HepG2 (cell line): ENCODE results near the gene BABAM2. TPM values are rescaled to one million over a fixed set of nuclear protein-coding genes. Genes with fewer than 3 reads are reported as not detected.

Experiments used
- ATAC-seq: fragments of 200-7000 bp; cut with Tn5 transposase; 3 replicates; pipeline ENCODE4 v1.9.1; 2020; ENCODE audit warnings: mild to moderate bottlenecking, moderate library complexity
- BruUV-seq: library from RNA; stranded (reverse); fragments of 400-500 nt; replicated peaks from 2 replicates; lab custom pipeline; 2021; lab: Mats Ljungman, UMichigan
- CTCF ChIA-PET: fragments of 300-600 bp; formaldehyde crosslinking; extraction: SDS; loops from one replicate; lab custom pipeline; 2021; ENCODE audit warnings: low total read pairs, inconsistent platforms, low intra/inter-chr PET ratio; lab: Yijun Ruan, JAX
- POLR2A ChIA-PET: fragments of 350-600 bp; sonication (Branson Sonifier 250); formaldehyde crosslinking; loops from one replicate; lab custom pipeline; 2020; ENCODE audit warnings: antibody characterized with exemption, inconsistent platforms; lab: Yijun Ruan, JAX
- DNase-seq: peaks from one replicate; pipeline ENCODE4 v3.0.0-alpha.2; 2015; ENCODE audit warnings: low spot score
- FAIRE-seq: peaks from 3 replicates; lab custom pipeline; 2011; peaks lifted over from hg19 to GRCh38; lab: Jason Lieb, UNC
- H2AFZ ChIP-seq: one replicate; pipeline ENCODE4 v1.6.1; 2011; ENCODE audit warnings: low read length, inconsistent platforms
- H3K27ac ChIP-seq: fragments of 300-600 bp; 3 replicates; pipeline ENCODE4 v1.8.0; 2011; ENCODE audit warnings: mixed run types, mild to moderate bottlenecking, mixed read lengths, low read length, inconsistent platforms; ENCODE audit not compliant: insufficient read depth; ENCODE audit errors: extremely low read length
- H3K27me3 ChIP-seq, 2 experiments: fragments of 200-600 bp in 1 of 2; 2 replicates in 1 of 2; 3 replicates in 1 of 2; pipeline versions ENCODE4 v1.6.0 to v1.8.0; 2011; ENCODE audit warnings: low read length in 2 of 2, mild to moderate bottlenecking in 2 of 2, moderate library complexity in 2 of 2, inconsistent platforms in 1 of 2; ENCODE audit not compliant: insufficient read depth in 2 of 2, control insufficient read depth in 1 of 2
- H3K36me3 ChIP-seq, 2 experiments: fragments of 200-600 bp in 1 of 2; replicated peaks in 1 of 2; 2 replicates in 1 of 2; 3 replicates in 1 of 2; pipeline versions ENCODE4 v1.5.1 to v1.8.0; 2011; ENCODE audit warnings: low read length in 2 of 2, inconsistent platforms in 1 of 2; ENCODE audit not compliant: insufficient read depth in 2 of 2, control insufficient read depth in 1 of 2
- H3K4me1 ChIP-seq: 2 replicates; pipeline ENCODE4 v1.5.1; 2012; ENCODE audit warnings: low read length, inconsistent platforms; ENCODE audit not compliant: insufficient read depth
- H3K4me2 ChIP-seq: 2 replicates; pipeline ENCODE4 v1.6.0; 2011; ENCODE audit warnings: low read depth, low read length, inconsistent platforms
- H3K4me3 ChIP-seq, 3 experiments: fragments of 200-600 bp in 1 of 3; sonication (generic), shearing (Covaris generic) in 1 of 3; replicated peaks in 1 of 3; 2 replicates each; pipeline ENCODE4 v1.5.1; 2011 to 2016; ENCODE audit warnings: low read length in 3 of 3, inconsistent platforms in 2 of 3, low read depth in 2 of 3, mild to moderate bottlenecking in 2 of 3, control low read depth in 1 of 3, mixed read lengths in 1 of 3; ENCODE audit not compliant: insufficient read depth in 1 of 3
- H3K79me2 ChIP-seq: one replicate; pipeline ENCODE4 v1.6.1; 2011; ENCODE audit warnings: low read length, inconsistent platforms; ENCODE audit not compliant: insufficient read depth
- H3K9ac ChIP-seq: 2 replicates; pipeline ENCODE4 v1.6.0; 2011; ENCODE audit warnings: mild to moderate bottlenecking, low read depth, low read length, inconsistent platforms; ENCODE audit not compliant: insufficient read depth
- H3K9me3 ChIP-seq: 2 replicates; pipeline ENCODE4 v1.5.1; 2012; ENCODE audit warnings: mild to moderate bottlenecking, low read length
- H4K20me1 ChIP-seq: 2 replicates; pipeline ENCODE4 v1.6.0; 2011; ENCODE audit warnings: inconsistent platforms, mild to moderate bottlenecking, low read length, moderate library complexity; ENCODE audit not compliant: insufficient read depth
- BCL3 ChIP-seq: sonication (generic); formaldehyde crosslinking; IDR thresholded peaks from 2 replicates; pipeline ENCODE4 v1.5.1; 2020; ENCODE audit warnings: mild to moderate bottlenecking, missing genetic modification reagents, moderate library complexity
- CREB1 ChIP-seq, 2 experiments: fragments of 450-650 bp in 1 of 2; IDR thresholded peaks; 2 replicates each; pipeline ENCODE4 v1.6.1; 2016 to 2017; ENCODE audit warnings: control low read depth in 1 of 2, mild to moderate bottlenecking in 1 of 2, missing compliant biosample characterization in 1 of 2, missing genetic modification characterization in 1 of 2
- HNRNPH1 ChIP-seq: fragments of 200-400 bp; formaldehyde crosslinking; optimal IDR thresholded peaks from 2 replicates; pipeline ENCODE3; 2017; ENCODE audit warnings: mild to moderate bottlenecking, low read depth, low read length
- KAT8 ChIP-seq: IDR thresholded peaks from 2 replicates; pipeline ENCODE4 v1.6.1; 2016; ENCODE audit warnings: missing genetic modification reagents, missing compliant biosample characterization
- KMT2B ChIP-seq: IDR thresholded peaks from 2 replicates; pipeline ENCODE4 v1.6.1; 2016; ENCODE audit warnings: missing genetic modification reagents, missing compliant biosample characterization
- MXD4 ChIP-seq: IDR thresholded peaks from 2 replicates; pipeline ENCODE4 v1.6.1; 2016; ENCODE audit warnings: mild to moderate bottlenecking, missing biosample characterization, missing genetic modification reagents
- MYC ChIP-seq: sonication (generic); formaldehyde crosslinking; IDR thresholded peaks from 2 replicates; pipeline ENCODE4 v1.9.0; 2021; ENCODE audit warnings: missing genetic modification reagents, borderline replicate concordance
- PRPF4 ChIP-seq: fragments of 200-400 bp; formaldehyde crosslinking; IDR thresholded peaks from 2 replicates; pipeline ENCODE4 v1.6.1; 2016; ENCODE audit warnings: low read length, low read depth; ENCODE audit not compliant: poor library complexity, severe bottlenecking
- RARG ChIP-seq: sonication (generic); formaldehyde crosslinking; IDR thresholded peaks from 2 replicates; pipeline ENCODE4 v1.4.0; 2020; ENCODE audit warnings: low read depth, mild to moderate bottlenecking, missing genetic modification reagents
- RFXAP ChIP-seq: sonication (generic); formaldehyde crosslinking; IDR thresholded peaks from 2 replicates; pipeline ENCODE4 v1.4.0; 2020; ENCODE audit warnings: missing genetic modification reagents, borderline replicate concordance
- SIX4 ChIP-seq: sonication (generic); formaldehyde crosslinking; IDR thresholded peaks from 2 replicates; pipeline ENCODE4 v1.4.0; 2020; ENCODE audit warnings: missing genetic modification reagents
- SKI ChIP-seq: fragments of 450-650 bp; IDR thresholded peaks from one replicate; pipeline ENCODE4 v1.6.1; 2018; ENCODE audit warnings: mild to moderate bottlenecking; ENCODE audit not compliant: partially characterized antibody
- SRSF4 ChIP-seq: fragments of 200-400 bp; formaldehyde crosslinking; IDR thresholded peaks from one replicate; pipeline ENCODE4 v1.6.1; 2018; ENCODE audit warnings: mild to moderate bottlenecking, low read depth, low read length, moderate library complexity; ENCODE audit not compliant: poor library complexity, severe bottlenecking
- SUZ12 ChIP-seq: fragments of 150-350 bp; IDR thresholded peaks from 2 replicates; pipeline ENCODE4 v1.6.1; 2014; ENCODE audit warnings: low read depth, low read length
- TAF1 ChIP-seq: sonication (generic); formaldehyde crosslinking; IDR thresholded peaks from 2 replicates; pipeline ENCODE4 v1.4.0; 2020; ENCODE audit warnings: missing genetic modification reagents
- YEATS4 ChIP-seq: sonication (generic); formaldehyde crosslinking; IDR thresholded peaks from 2 replicates; pipeline ENCODE4 v1.4.0; 2020; ENCODE audit warnings: missing genetic modification reagents, borderline replicate concordance
- ZGPAT ChIP-seq: IDR thresholded peaks from 2 replicates; pipeline ENCODE4 v1.6.1; 2016; ENCODE audit warnings: mild to moderate bottlenecking
- ZNF446 ChIP-seq: sonication (generic); formaldehyde crosslinking; IDR thresholded peaks from 2 replicates; pipeline ENCODE4 v1.5.0; 2020; ENCODE audit warnings: mild to moderate bottlenecking, missing genetic modification reagents
- ZNF644 ChIP-seq: IDR thresholded peaks from 2 replicates; pipeline ENCODE4 v1.6.1; 2016; ENCODE audit warnings: low read depth
- ZNF777 ChIP-seq: sonication (generic); formaldehyde crosslinking; IDR thresholded peaks from 2 replicates; pipeline ENCODE4 v1.4.0; 2020; ENCODE audit warnings: missing genetic modification reagents
- WGBS: methylation state at CpG from one replicate; pipeline ENCODE4 v1.1.6; 2017; ENCODE audit warnings: low lambda C conversion rate; 5-methylcytosine and 5-hydroxymethylcytosine counted together
- in situ Hi-C: cut with HindIII; loops from 2 replicates; pipeline ENCODE4 v1.10.0; 2017; ENCODE audit warnings: low pct_unique_long_range_greater_than_20kb; ENCODE audit not compliant: extremely low pct_ligation_motif_present
- intact Hi-C: fragments of 100-400 bp; cut with micrococcal nuclease; formaldehyde crosslinking; loops from one replicate; pipeline ENCODE4 v1.10.0; 2022; ENCODE audit not compliant: unreplicated experiment
- polyA plus RNA-seq, 8 experiments: library from polyadenylated mRNA; depleted of rRNA in 3 of 8; stranded (reverse) in 7 of 8; unstranded in 1 of 8; fragments of >200 nt; fragmentation: Illumina TruSeq in 4 of 8; extraction: Trizol in 4 of 8; gene quantifications; 2 replicates each; pipeline versions ENCODE4 v1.2.1 to v1.2.3, GENCODE V29; 2011 to 2016; ENCODE audit warnings: low read depth in 4 of 8, missing spikeins in 1 of 8, mixed read lengths in 1 of 8; ENCODE audit not compliant: insufficient read depth in 1 of 8
- total RNA-seq, 5 experiments: library from RNA; depleted of rRNA; stranded (reverse); fragments of >200 nt; fragmentation: Illumina TruSeq; extraction: Trizol; gene quantifications; 2 replicates each; pipeline ENCODE4 v1.2.3, GENCODE V29; 2016; ENCODE audit warnings: low read depth in 1 of 5

Gene BABAM2
- total and polyA plus RNA-seq, 2 of the 13 experiments (the other 11 are each of a cell fraction or from before 2014, with no cell fraction given), result 24.9 to 28.0 TPM

DNA sequence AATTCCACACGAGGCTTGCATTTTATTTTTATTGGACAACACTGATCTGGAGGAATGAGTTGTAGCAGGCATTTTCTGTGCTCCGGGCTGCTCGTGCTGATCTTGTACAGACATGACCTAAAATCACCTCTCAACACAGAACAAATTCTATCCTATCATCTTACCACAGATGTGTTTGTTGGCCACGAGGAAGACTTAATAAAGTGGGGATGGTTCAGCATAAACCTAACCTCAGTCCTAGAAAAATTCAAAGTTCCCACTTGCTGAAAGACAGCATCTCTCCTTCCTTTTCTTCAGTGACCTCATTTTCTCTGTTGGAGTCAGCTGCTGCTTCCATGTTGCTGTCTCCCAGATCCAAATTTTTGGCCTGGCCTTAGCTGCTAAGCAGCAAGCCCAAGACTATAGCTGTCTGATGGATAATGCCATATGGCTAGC is 45.7 kb upstream of the BABAM2 start:
- no peak for DNase-seq
- H3K9ac ChIP-seq, result no peak overlapping the region
- no TSS peak for BruUV-seq
- no peak overlapping the region for H2AFZ ChIP-seq
- ChIA-PET POLR2A (no interaction called here), CTCF (no interaction called here)
- WGBS, result 73% methylated on average over 4 of the region's 4 CpGs
- no peak overlapping the region for H3K4me2 ChIP-seq
- no peaks in the 10 kb centered on the region for H3K36me3 ChIP-seq
- TF ChIP-seq PRPF4 (no peak), SIX4 (CRISPR knock-in tag) (no peak), MXD4 (CRISPR knock-in tag) (no peak), HNRNPH1 (no peak)
- TF ChIP-seq, all 625 proteins: peak for 0
- no peaks in the 10 kb centered on the region for H3K79me2 ChIP-seq
- FAIRE-seq (no peak), ATAC-seq (no peak)
- H3K9me3 ChIP-seq, result no peaks in the 10 kb centered on the region
- peaks cover 4% of the 10 kb centered on the region for H3K4me1 ChIP-seq
- H3K27ac ChIP-seq, result no peak overlapping the region
- intact Hi-C loops, result no loop called here
- H3K27me3 ChIP-seq, result no peaks in the 10 kb centered on the region
- H3K4me3 ChIP-seq, result no peak overlapping the region
- in situ Hi-C loops, result no loop called here
- no peaks in the 10 kb centered on the region for H4K20me1 ChIP-seq

GRCh38 chr2:27847333-27847732 is 43.2 kb upstream of the BABAM2 start:
- no peaks in the 10 kb centered on the region for H3K9me3 ChIP-seq
- CTCF ChIA-PET, result no interaction called here
- no peaks in the 10 kb centered on the region for H3K79me2 ChIP-seq
- H3K27me3 ChIP-seq, result no peaks in the 10 kb centered on the region
- no peaks in the 10 kb centered on the region for H3K36me3 ChIP-seq
- intact Hi-C loops (no loop called here), in situ Hi-C loops (no loop called here)
- ATAC-seq (no peak), FAIRE-seq (no peak), DNase-seq (no peak)
- BruUV-seq, result no TSS peak
- WGBS, result 85% methylated on average over 2 of the region's 2 CpGs
- H3K4me1 ChIP-seq, result peaks cover 8% of the 10 kb centered on the region
- H4K20me1 ChIP-seq, result no peaks in the 10 kb centered on the region
- no peak overlapping the region for H3K4me3 ChIP-seq
- H3K27ac ChIP-seq, result no peak overlapping the region
- no peak overlapping the region for H2AFZ ChIP-seq
- no peak overlapping the region for H3K9ac ChIP-seq
- POLR2A ChIA-PET, result no interaction called here
- no peak overlapping the region for H3K4me2 ChIP-seq
- TF ChIP-seq ZGPAT (CRISPR knock-in tag), result no peak
- no peak for TF ChIP-seq ZNF777 (CRISPR knock-in tag)
- no peak for TF ChIP-seq ZNF644 (CRISPR knock-in tag)
- TF ChIP-seq RARG (CRISPR knock-in tag), result no peak
- TF ChIP-seq YEATS4 (CRISPR knock-in tag), result no peak
- TF ChIP-seq MYC (CRISPR knock-in tag), result no peak
- TF ChIP-seq SKI, result no peak
- TF ChIP-seq TAF1 (CRISPR knock-in tag), result no peak
- no peak for TF ChIP-seq KMT2B (CRISPR knock-in tag)
- no peak for TF ChIP-seq SUZ12
- TF ChIP-seq CREB1 (IDR thresholded peaks at IDR 0.05), result no peak
- no peak for TF ChIP-seq CREB1 (CRISPR knock-in tag; IDR thresholded peaks at IDR 0.05)
- no peak for TF ChIP-seq BCL3
- TF ChIP-seq KAT8 (CRISPR knock-in tag), result no peak
- TF ChIP-seq RFXAP, result no peak
- no peak for TF ChIP-seq SRSF4
- no peak for TF ChIP-seq ZNF446 (CRISPR knock-in tag)
